ENCODE results near the gene YIF1A. TPM values are rescaled to one million over a fixed set of nuclear protein-coding genes. Genes with fewer than 3 reads are reported as not detected.
A peak's percentile ranks its signal among the peaks of the same experiment; 100 is the strongest.

YIF1A gene, protein sequence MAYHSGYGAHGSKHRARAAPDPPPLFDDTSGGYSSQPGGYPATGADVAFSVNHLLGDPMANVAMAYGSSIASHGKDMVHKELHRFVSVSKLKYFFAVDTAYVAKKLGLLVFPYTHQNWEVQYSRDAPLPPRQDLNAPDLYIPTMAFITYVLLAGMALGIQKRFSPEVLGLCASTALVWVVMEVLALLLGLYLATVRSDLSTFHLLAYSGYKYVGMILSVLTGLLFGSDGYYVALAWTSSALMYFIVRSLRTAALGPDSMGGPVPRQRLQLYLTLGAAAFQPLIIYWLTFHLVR
- 217 and 220 TPM in 2 replicates for total RNA-seq (2014; rRNA removed; shearing (Covaris generic); ENCODE audit: low replicate concordance)

DNA sequence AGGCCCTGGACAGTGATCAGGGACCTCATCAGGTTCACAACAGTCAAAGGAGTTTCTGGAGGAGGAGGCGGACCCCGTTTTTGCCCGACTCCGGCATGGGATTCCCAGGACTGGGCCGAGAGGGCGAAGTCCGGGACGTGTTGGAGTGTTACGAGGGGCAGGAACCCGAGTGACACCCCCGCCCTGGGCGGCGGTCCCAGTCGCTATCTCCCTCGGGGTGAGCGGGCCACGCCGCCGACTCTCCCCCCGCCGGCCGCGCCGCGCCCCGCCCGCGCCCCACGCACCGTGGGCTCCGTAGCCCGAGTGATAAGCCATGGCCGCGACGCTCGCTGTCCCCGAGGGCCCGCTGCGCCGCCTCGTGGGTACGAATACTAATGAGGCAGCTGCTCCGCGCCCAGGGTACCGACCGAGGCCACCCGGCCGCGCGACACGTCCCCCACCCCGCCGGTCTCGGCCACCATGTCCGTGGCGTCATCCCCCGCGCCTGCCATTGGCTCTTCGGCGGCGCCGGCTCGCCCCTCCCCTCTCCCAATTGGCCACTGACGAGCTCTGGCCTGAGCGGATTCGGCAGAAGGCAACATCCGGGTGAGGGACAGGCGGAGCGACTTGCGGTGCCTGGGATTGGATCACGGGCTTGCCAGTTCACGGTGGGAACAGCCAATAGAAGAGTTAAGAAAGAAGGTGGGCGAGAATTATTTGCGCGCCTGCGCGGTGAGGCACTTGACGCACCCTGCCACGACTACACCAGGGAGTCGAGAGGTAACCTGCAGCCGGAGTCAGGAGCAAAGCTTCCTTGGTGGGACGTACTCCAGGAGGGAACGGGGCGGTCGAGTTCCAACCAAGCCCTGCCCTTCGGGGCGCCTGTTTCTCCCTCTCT is at the start of gene YIF1A:
Gene YIF1A (minus strand): TSS at position 473 of the 877 bp plus-strand sequence. CDS start 158 bp downstream, at position 315.
- DNase-seq = peak; percentile 99
- peak within 1 kb of the TSS; percentile 77 for H3K4me3 ChIP-seq
- H3K9me3 ChIP-seq = no peaks in the 10 kb centered on the region
- H3K36me3 ChIP-seq = peaks cover 8% of the 10 kb centered on the region
- H3K27me3 ChIP-seq = peaks cover 17% of the 10 kb centered on the region

DNA sequence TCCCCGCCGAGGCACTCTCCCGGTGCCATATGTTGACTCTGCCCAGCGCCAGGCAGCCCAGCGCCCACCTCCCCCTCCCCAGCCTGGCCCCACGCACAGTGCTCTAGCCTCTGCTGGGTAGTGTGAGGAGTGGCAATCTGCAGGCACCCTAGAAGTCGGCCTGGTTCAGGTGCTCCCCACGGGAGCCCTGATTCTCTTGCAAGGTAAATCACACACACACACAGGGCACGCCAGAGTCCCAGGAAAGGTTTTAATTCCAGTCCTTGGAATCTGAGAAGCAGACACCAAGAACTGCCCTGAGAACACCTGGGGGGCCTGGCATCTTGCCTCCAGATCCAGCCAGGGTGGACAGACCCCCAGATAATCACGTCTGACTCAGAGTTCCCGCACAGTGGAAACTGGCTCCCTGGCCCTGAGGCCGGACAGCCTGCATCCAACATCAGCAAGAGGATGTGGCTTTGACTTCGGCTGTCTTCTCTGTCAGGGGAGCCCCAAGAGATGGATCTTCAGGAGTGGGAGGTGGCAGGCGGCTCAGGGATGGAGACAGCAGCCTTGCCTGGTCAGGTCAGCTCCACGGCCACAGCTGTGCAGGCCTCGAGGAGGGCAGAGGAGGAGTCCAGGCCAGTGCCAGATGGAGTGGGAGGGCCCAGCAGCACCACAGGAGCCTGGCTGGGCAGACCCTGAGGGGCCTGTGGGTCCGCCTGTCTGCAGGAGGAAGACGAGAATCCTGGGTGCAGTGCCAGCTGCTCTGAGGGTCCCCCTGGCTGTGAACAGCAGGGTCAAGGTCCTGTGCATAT is 48.4 kb upstream of the YIF1A start:
- no peaks in the 10 kb centered on the region for H3K27me3 ChIP-seq
- H3K4me3 ChIP-seq = peak overlapping the region; percentile 84; the same call in 1 of the 2 replicates
- H3K36me3 ChIP-seq = peaks cover 77% of the 10 kb centered on the region
- DNase-seq = peak; percentile 43
- H3K9me3 ChIP-seq = no peaks in the 10 kb centered on the region

DNA sequence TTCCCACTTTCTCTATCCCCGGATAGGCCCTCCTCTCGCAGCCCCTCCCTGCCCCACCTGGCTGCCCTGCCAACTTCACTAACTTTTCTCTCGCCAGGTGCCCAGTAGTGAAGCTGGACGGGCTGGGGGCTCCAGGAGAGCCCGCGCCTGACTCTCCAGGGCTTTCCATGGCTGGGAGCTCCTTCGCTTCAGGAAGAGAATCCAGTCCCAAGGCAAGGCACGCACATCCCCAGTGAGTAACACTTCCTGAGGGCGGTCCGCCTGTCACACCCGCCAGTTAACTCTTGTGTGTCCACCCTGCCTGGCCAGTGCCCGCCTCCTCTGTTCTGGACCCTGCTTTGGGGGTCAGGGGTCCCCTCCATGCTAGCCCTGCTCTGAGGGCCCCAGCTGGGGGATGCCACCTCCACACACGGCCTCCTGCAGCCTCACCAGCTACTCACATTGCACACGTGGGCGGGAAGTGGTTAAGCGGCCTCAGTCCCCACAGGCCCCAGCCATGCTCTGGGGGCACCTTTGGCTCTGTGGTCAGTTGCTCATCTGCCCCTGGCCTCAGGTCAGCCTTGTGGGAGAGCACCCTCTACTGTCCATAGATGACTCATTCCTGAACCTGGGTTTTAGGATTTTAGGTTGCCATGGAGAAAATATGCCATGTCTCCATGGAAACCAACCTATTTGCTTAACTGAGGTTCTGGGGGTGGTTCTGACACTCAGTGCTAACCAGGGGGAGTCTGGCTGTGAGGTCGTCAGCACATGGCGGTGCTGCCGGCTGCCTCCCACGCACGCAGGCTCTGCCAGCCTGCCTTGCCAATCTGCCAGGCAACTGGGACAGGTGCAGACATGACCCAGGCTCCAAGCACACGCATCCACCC is 47.5 kb upstream of the YIF1A start, which contains the start of gene RIN1:
Gene RIN1 (minus strand): TSS at position 201 of the 869 bp plus-strand sequence. CDS start 32 bp downstream, at position 169.
- Histone ChIP-seq H3K27me3 (no peaks in the 10 kb centered on the region), H3K36me3 (peaks cover 77% of the 10 kb centered on the region)

DNA sequence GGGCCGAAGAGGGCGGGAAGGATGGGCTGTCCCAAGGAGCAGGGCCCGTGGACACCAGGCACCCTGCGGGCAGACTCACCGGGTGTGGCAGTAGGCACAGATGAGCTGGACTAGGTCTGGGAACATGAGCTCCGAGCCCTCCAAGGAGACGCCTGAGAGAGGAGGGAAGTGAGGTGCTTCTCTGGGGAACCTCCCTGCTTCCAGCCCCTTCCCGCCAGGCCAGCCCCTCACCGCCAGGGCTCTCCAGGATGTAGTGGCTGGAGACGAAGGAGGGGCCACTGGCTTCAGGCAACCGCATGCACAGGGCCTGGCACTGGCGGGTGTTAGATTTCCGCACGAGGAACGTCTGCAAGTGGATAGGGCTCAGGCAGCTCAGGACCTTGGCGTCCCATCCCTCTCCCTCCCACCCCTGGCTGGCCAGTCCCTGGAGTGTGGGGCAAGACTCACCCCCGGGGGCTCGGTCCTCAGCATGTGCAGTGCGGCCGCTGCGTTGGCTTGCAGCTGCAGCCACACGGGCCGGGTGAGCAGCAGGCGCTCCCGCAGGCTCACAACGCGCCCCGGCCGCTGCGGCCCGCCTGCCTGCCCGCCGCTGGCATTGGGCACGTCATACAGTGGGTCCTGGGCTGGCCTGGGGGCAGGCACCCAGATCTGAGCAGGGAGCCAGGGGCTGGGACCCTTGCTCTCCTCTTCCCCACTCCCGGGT is 46.7 kb upstream of the YIF1A start:
- H3K36me3 ChIP-seq = peaks cover 72% of the 10 kb centered on the region

More for the DNA sequence above, 47.5 kb upstream of the YIF1A start, which contains the start of gene RIN1:
- DNase-seq = peak; percentile 96
- no peaks in the 10 kb centered on the region for H3K9me3 ChIP-seq
- H3K4me3 ChIP-seq = peak within 1 kb of the TSS; percentile 84

DNA sequence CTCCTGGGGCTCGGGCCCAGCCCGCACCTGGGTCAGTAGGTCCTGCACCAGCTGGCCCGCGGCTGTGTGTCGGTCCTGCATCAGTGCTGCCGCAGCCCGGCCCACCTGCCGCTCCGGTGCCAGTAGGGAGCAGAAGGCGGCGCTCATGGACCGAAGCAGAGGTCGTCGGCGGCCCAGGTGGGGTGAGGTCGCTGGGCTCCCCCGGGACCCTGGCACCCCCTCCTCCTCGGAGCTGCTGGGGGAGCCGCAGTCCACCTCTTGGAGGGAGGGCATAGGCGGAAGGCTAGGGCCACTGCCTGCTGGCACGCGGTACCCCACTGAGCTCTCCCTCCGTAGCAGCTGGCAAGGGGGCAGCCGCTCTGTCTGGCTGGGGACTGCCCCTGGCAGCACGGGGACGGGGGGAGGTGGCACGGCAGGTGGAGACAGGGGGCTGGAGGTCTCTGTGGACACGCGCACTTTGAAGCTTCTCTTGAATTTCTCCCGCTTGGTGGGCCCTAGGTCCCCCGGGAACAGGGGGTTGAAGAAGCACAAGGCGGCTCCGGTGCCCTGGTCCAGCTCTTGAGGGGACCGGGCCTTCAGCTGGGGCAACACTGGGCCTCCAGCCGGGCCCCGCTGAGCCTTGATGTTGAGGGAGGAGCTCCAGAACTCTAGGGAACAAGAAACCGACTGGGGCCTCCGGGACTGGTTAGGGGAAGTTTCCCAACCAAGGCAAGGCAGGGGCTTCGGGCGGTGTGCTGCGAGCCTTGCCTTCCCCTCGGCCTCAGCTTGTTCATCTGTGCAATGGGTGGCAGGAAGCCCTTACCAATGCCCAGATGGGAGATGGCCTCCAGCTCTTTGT is 45.9 kb upstream of the YIF1A start:
- Histone ChIP-seq H3K4me3 (peak overlapping the region; percentile 84), H3K27me3 (no peaks in the 10 kb centered on the region), H3K9me3 (no peaks in the 10 kb centered on the region), H3K36me3 (peaks cover 65% of the 10 kb centered on the region)
- no peak for DNase-seq

More for the DNA sequence above, 46.7 kb upstream of the YIF1A start:
- Histone ChIP-seq H3K4me3 (peak overlapping the region; percentile 84), H3K9me3 (no peaks in the 10 kb centered on the region), H3K27me3 (no peaks in the 10 kb centered on the region)
- DNase-seq = peak; percentile 67

DNA sequence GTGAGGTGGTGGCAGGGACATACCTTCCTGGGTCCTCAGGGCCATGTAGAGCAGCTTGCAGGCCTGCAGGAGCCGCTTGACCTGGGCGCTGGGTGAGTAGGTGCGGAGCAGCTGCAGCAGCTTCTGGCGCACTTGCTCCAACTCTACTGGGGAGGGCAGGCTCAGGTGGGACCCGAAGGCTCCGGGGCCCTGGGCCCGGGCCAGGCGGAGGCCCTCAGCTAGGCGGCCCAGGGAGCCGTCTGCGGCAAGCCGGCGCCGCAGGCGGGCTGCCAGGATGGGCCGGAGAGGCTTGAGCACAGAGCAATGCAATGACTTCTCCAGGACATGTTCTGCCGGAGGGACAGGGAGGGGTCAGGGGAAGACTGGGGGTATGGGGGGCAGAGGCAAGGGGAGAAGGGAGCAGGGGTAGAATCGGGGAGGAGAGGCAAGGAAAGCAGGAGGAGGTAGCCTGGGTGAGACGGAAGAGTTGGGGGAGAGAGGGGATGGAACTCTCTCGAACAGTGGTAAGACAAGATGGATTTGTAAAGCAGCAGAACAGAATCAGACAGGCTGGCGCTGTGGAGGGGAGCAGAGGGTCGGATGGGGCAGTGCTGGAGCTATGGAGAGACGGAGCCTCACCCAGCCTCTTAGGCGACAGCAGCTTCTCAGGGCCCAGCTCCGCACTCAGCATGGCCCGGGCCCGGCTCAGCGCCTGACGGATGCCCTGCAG is 45.1 kb upstream of the YIF1A start:
- no peaks in the 10 kb centered on the region for H3K27me3 ChIP-seq
- H3K4me3 ChIP-seq = no peak overlapping the region
- no peaks in the 10 kb centered on the region for H3K9me3 ChIP-seq
- DNase-seq = no peak
- peaks cover 60% of the 10 kb centered on the region for H3K36me3 ChIP-seq

DNA sequence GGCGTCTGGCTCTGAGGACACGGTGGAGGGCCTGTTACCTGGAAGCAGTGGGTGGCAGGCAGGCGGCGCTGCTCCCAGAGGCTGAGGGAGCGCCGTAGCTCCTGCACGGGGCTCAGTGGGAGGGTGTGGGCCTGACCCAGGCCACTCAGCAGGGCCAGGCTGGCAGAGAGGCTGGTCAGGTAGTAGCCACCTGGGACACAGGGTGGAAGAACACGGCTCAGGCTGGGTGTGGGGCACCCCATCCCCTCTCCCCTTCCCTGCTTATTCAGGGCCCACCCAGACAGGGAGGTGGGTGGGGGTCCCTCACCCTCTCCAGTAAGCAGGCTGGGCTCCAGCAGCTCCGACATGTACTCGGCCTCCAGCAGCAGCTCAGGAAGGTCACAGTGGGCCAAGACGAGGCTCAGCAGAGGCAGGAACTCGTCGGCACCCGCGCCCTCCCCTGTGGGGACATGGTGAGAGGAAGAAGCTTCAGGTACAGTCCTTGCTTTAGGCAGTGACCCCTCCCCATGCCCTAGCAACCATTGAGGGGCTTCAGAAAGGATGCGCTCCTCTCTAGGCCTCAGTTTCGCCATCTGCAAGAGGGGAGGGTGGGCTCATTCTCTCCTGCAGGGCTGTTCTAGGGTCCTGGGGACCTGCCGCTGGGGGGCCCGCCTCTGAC is 44.4 kb upstream of the YIF1A start:
- no peak overlapping the region for H3K4me3 ChIP-seq
- no peaks in the 10 kb centered on the region for H3K9me3 ChIP-seq
- no peak for DNase-seq
- H3K27me3 ChIP-seq = no peaks in the 10 kb centered on the region
- H3K36me3 ChIP-seq = peaks cover 53% of the 10 kb centered on the region

DNA sequence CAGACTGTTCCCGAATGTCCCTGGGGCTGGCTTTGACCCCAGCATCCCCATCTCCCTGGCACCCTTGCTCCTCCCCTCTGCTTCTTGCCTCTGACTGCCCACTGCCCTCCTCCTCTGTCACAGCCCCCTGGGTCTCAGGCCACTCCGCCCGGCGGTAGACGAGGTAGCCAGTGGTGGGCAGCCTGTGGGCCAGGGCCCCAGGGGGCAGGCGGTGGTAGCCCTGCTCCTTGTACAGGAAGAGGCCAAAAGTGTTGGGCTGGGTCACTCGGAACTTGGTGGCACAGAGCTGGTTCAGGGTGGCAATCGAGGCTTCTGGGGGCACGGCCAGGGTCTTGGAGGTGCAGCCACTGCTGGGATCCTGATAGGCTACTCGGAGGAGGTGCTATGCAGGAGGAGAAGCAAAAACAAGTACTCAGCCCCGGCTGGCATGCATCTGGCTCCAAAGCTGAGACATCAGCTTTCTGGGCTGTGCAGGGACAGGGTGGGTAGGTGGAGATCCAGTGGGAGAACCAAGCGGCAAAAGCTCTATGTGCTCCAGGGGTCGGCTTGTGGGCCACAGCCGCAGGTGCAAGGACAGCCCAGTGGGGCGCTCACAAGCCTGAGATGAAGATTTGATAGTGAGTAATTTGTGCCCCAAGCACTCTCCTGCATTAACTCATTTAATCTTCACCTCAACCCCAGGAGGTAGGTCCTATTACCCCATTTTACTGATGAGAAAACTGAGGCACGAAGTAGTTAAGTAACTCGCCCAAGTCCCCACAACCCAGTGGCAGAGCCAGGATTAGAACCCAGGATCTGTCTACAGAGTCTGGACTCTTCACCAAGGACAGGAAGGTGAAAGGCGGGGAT is 43.7 kb upstream of the YIF1A start:
- no peaks in the 10 kb centered on the region for H3K27me3 ChIP-seq
- no peak for DNase-seq
- H3K4me3 ChIP-seq = no peak overlapping the region
- no peaks in the 10 kb centered on the region for H3K9me3 ChIP-seq
- peaks cover 47% of the 10 kb centered on the region for H3K36me3 ChIP-seq

DNA sequence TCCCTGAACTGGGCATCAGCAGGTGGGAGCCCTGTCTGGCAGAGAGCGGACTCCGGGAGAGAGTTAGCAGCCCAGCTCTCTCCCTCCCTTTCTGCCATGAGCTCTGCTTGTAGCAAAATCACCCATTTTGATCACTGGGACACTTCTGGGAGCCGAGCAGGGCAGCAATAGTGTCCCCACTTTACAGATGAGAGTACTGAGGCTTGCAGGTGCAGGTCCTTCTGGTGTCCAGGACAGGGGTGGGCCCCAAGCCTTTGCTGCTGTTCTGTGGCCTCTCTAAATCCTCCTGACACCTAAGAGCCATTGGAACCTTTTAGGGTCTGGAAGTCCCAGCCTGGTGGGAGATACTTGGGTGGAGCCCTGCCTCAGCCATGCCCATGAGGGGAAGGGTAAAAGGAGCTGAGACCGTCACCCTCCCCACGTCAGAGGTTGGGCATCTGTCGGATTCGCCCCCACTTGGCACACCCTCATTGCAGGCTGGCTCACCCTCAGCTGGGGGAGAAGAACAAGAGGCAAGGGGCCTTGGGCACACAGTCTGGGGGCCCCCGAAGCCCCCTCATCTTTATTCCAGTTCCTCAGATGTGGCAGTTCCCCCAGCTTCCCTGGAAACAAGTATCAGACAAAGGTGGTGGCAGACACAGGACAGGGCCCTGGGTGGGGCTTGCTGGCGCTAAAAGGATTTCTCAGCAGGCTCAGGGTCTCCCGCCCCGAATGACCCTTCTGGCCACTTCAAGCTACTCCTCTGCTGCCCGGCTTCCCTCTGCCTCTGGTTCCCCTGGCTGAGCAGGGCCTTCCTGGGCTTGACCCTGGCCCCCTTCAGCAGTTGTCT is 42.8 kb upstream of the YIF1A start:
- H3K4me3 ChIP-seq = no peak overlapping the region
- peaks cover 42% of the 10 kb centered on the region for H3K36me3 ChIP-seq
- H3K27me3 ChIP-seq = no peaks in the 10 kb centered on the region
- DNase-seq = no peak
- H3K9me3 ChIP-seq = no peaks in the 10 kb centered on the region

DNA sequence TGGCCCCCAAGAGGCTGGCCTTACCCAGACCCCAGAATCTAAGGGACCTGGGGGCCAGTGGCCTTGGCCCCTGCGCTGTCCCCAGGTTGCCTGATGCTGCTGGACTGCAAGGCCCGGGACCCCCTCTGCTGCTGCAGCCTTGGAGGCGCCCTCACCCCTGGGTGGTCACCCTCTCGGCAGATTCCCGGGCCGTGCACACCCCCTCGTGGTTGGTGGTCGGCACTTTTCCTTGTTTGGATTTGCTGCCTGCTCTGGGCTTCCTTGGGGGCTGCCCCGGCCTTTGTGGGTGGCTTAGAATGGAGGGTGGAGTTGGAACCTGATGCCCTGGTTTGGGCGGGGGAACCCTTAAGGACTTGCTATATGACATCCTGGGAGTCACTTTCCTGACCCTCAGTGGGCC is 42.0 kb upstream of the YIF1A start:
- H3K4me3 ChIP-seq = no peak overlapping the region
- peaks cover 42% of the 10 kb centered on the region for H3K36me3 ChIP-seq
- no peaks in the 10 kb centered on the region for H3K27me3 ChIP-seq
- DNase-seq = no peak
- no peaks in the 10 kb centered on the region for H3K9me3 ChIP-seq

DNA sequence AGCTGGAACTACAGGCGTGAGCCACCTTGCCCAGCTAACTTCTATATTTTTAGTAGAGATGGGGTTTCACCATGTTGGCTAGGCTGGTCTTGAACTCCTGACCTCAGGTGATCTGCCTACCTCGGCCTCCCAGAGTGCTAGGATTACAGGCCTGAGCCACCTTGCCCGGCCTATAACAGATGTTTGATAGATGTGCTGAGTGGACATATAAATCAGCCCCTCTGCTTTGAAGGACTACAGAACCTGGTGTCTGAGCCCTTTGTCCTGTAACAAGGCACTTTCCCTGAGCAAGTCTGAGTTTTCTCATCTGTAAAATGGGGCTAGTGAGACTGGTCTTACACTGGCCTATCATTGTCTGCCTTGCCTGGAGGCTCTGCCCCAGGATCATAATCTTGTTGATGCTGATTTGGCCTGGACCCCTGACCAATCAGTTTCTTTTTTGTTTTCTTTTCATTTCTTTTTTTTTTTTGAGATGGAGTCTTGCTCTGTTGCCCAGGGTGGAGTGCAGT is 40.3 kb upstream of the YIF1A start:
- DNase-seq = no peak
- Histone ChIP-seq H3K9me3 (no peaks in the 10 kb centered on the region), H3K4me3 (no peak overlapping the region), H3K36me3 (peaks cover 27% of the 10 kb centered on the region), H3K27me3 (no peaks in the 10 kb centered on the region)

Data from MG63 (cell line).